ENCODE data around the gene PIGQ. TPM values are rescaled to one million over a fixed set of nuclear protein-coding genes. Genes with fewer than 3 reads are reported as not detected.

Gene PIGQ
- polyA plus RNA-seq, 3 donors: 11.4 to 39.8 (median 12.1) TPM

GRCh38 chr16:525123-525519, 44.6 kb upstream of the PIGQ start:
- no peak for DNase-seq
- H3K79me2 ChIP-seq (ENCODE audit: insufficient read depth, low read length): peaks cover 29% of the 10 kb centered on the region
- H3K4me3 Mint-ChIP-seq: no peak overlapping the region
- H3K9me3 Mint-ChIP-seq: no peaks in the 10 kb centered on the region
- TF ChIP-seq CTCF (IDR thresholded peaks at IDR 0.05): no peak
- peak overlapping the region in 1 of 7 donors; percentile 72 for H3K27ac Mint-ChIP-seq
- H3K27me3 ChIP-seq (ENCODE audit: control insufficient read depth in 2 of 2, insufficient read depth in 2 of 2, low read length in 2 of 2): no peaks in the 10 kb centered on the region
- H3K4me1 Mint-ChIP-seq: peaks cover 35% of the 10 kb centered on the region
- peaks cover 29 to 40% of the 10 kb centered on the region in 2 donors for H3K4me1 ChIP-seq (ENCODE audit: control insufficient read depth in 1 of 2, insufficient read depth in 2 of 2, low read length in 2 of 2)
- H3K4me2 ChIP-seq (replicated peaks; ENCODE audit: extremely low read depth, low read length, poor library complexity, severe bottlenecking): no peak overlapping the region
- H3K4me3 ChIP-seq (replicated peaks in 1 of 3; ENCODE audit: low read depth in 2 of 3, low read length in 3 of 3): no peak overlapping the region
- H2AFZ ChIP-seq (ENCODE audit: insufficient read depth, low read depth, low read length, poor library complexity, severe bottlenecking): no peak overlapping the region
- H4K20me1 ChIP-seq (ENCODE audit: insufficient read depth, low read length): peaks cover 26% of the 10 kb centered on the region
- 90% methylated on average over 6 of the region's 8 CpGs for WGBS (ENCODE audit: insufficient coverage)
- H3K36me3 ChIP-seq (replicated peaks in 1 of 2; ENCODE audit: control insufficient read depth in 1 of 2, insufficient read depth in 2 of 2, low read length in 2 of 2): peaks cover 0 to under 1% of the 10 kb centered on the region in 2 donors
- H3K36me3 Mint-ChIP-seq: peaks cover 2 to 7% of the 10 kb centered on the region in 2 donors
- no peak overlapping the region for H3K9ac ChIP-seq (ENCODE audit: insufficient read depth, low read length, poor library complexity, severe bottlenecking)
- peaks cover 0 to 2% (median 1%) of the 10 kb centered on the region in 3 donors for H3K27me3 Mint-ChIP-seq (ENCODE audit: low read depth in 3 of 3)
- H3K27ac ChIP-seq (ENCODE audit: low read depth in 1 of 2, low read length in 2 of 2): no peak overlapping the region
- intact Hi-C loops (cut with micrococcal nuclease): loop anchor here (5.0 kb wide), 3 partner anchors 112 to 128 kb away; partner anchors contain the start of genes METTL26 (in 2 of the 2), DECR2 (in 1 of the 2) and NME4 (in 1 of the 2)
- no peaks in the 10 kb centered on the region for H3K9me3 ChIP-seq (replicated peaks in 1 of 2; ENCODE audit: control insufficient read depth in 1 of 2, insufficient read depth in 1 of 2, low read length in 2 of 2)

GRCh38 chr16:525520-526180, 44.1 kb upstream of the PIGQ start:
- Histone ChIP-seq H3K4me2 (replicated peaks; ENCODE audit: extremely low read depth, low read length, poor library complexity, severe bottlenecking) (peak overlapping the region; percentile 82), H3K9ac (ENCODE audit: insufficient read depth, low read length, poor library complexity, severe bottlenecking) (peak overlapping the region; percentile 85), H3K4me1 (ENCODE audit: control insufficient read depth in 1 of 2, insufficient read depth in 2 of 2, low read length in 2 of 2) (peaks cover 29 to 43% of the 10 kb centered on the region in 2 donors), H3K36me3 (replicated peaks in 1 of 2; ENCODE audit: control insufficient read depth in 1 of 2, insufficient read depth in 2 of 2, low read length in 2 of 2) (peaks cover 0 to 4% of the 10 kb centered on the region in 2 donors), H2AFZ (ENCODE audit: insufficient read depth, low read depth, low read length, poor library complexity, severe bottlenecking) (no peak overlapping the region), H3K27me3 (ENCODE audit: control insufficient read depth in 2 of 2, insufficient read depth in 2 of 2, low read length in 2 of 2) (no peaks in the 10 kb centered on the region), H3K4me3 (replicated peaks in 1 of 3; ENCODE audit: low read depth in 2 of 3, low read length in 3 of 3) (no peak overlapping the region), H4K20me1 (ENCODE audit: insufficient read depth, low read length) (peaks cover 32% of the 10 kb centered on the region), H3K79me2 (ENCODE audit: insufficient read depth, low read length) (peaks cover 34% of the 10 kb centered on the region), H3K9me3 (replicated peaks in 1 of 2; ENCODE audit: control insufficient read depth in 1 of 2, insufficient read depth in 1 of 2, low read length in 2 of 2) (no peaks in the 10 kb centered on the region), H3K27ac (ENCODE audit: low read depth in 1 of 2, low read length in 2 of 2) (no peak overlapping the region)
- Mint-ChIP-seq H3K36me3 (peaks cover 2 to 11% of the 10 kb centered on the region in 2 donors), H3K27ac (peak overlapping the region in 2 of 7 donors; percentile 33 to 72), H3K27me3 (ENCODE audit: low read depth in 3 of 3) (peaks cover 0 to 2% (median 1%) of the 10 kb centered on the region in 3 donors), H3K4me3 (no peak overlapping the region), H3K9me3 (no peaks in the 10 kb centered on the region), H3K4me1 (peaks cover 39% of the 10 kb centered on the region)
- peak; percentile 7 to 53 (median 12) for DNase-seq
- no peak for TF ChIP-seq CTCF (IDR thresholded peaks at IDR 0.05)
- 79% methylated on average over 13 of the region's 13 CpGs for WGBS (ENCODE audit: insufficient coverage)
- intact Hi-C loops (cut with micrococcal nuclease): loop anchor here (2.0 to 5.0 kb wide), 4 partner anchors 63 to 128 kb away; partner anchors contain the start of genes METTL26 (in 2 of the 2), DECR2 (in 1 of the 2) and NME4 (in 1 of the 2)

All from CD14-positive monocyte (primary cell).